HepG2 (cell line): Measurements from ENCODE around the gene CAVIN1. TPM values are rescaled to one million over a fixed set of nuclear protein-coding genes. Genes with fewer than 3 reads are reported as not detected.

Experiments used
- AHR ChIP-seq: IDR thresholded peaks from 2 replicates; pipeline ENCODE4 v1.6.1; 2018; ENCODE audit warnings: missing genetic modification reagents, missing compliant biosample characterization
- BATF2 ChIP-seq: sonication (generic); formaldehyde crosslinking; IDR thresholded peaks from 2 replicates; pipeline ENCODE4 v1.8.0; 2022; ENCODE audit warnings: mild to moderate bottlenecking, missing genetic modification reagents, moderate library complexity
- DMTF1 ChIP-seq: sonication (generic); formaldehyde crosslinking; IDR thresholded peaks from 2 replicates; pipeline ENCODE4 v1.4.0; 2020; ENCODE audit warnings: mild to moderate bottlenecking, missing genetic modification reagents
- HMGXB3 ChIP-seq: sonication (generic); formaldehyde crosslinking; IDR thresholded peaks from 2 replicates; pipeline ENCODE4 v1.4.0; 2020; ENCODE audit warnings: missing genetic modification reagents, borderline replicate concordance
- HNF1A ChIP-seq, 2 experiments: sonication (generic) in 1 of 2; formaldehyde crosslinking in 1 of 2; IDR thresholded peaks; 2 replicates each; pipeline versions ENCODE4 v1.4.0 to v1.6.1; 2016 to 2020; ENCODE audit warnings: borderline replicate concordance in 1 of 2, low read depth in 1 of 2, mild to moderate bottlenecking in 1 of 2, missing genetic modification reagents in 1 of 2
- NR2F2 ChIP-seq: IDR thresholded peaks from 2 replicates; pipeline ENCODE4 v1.6.1; 2012; ENCODE audit warnings: low read depth, inconsistent platforms, borderline replicate concordance
- ZBTB3 ChIP-seq: sonication (generic); formaldehyde crosslinking; IDR thresholded peaks from 2 replicates; pipeline ENCODE4 v1.4.0; 2020; ENCODE audit warnings: low read depth, mild to moderate bottlenecking, moderate library complexity, missing genetic modification reagents, borderline replicate concordance
- ZHX1 ChIP-seq: sonication (generic); formaldehyde crosslinking; IDR thresholded peaks from 2 replicates; pipeline ENCODE4 v1.8.1; 2022; ENCODE audit warnings: low read depth, mild to moderate bottlenecking, missing genetic modification reagents
- ZNF713 ChIP-seq: sonication (generic); formaldehyde crosslinking; IDR thresholded peaks from 2 replicates; pipeline ENCODE4 v1.4.0; 2020; ENCODE audit warnings: mild to moderate bottlenecking, missing genetic modification reagents
- ZNF720 ChIP-seq: sonication (generic); formaldehyde crosslinking; IDR thresholded peaks from 2 replicates; pipeline ENCODE4 v1.4.0; 2020; ENCODE audit warnings: missing genetic modification reagents
- polyA plus RNA-seq, 8 experiments: library from polyadenylated mRNA; depleted of rRNA in 3 of 8; stranded (reverse) in 7 of 8; unstranded in 1 of 8; fragments of >200 nt; fragmentation: Illumina TruSeq in 4 of 8; extraction: Trizol in 4 of 8; gene quantifications; 2 replicates each; pipeline versions ENCODE4 v1.2.1 to v1.2.3, GENCODE V29; 2011 to 2016; ENCODE audit warnings: low read depth in 4 of 8, missing spikeins in 1 of 8, mixed read lengths in 1 of 8; ENCODE audit not compliant: insufficient read depth in 1 of 8
- total RNA-seq, 5 experiments: library from RNA; depleted of rRNA; stranded (reverse); fragments of >200 nt; fragmentation: Illumina TruSeq; extraction: Trizol; gene quantifications; 2 replicates each; pipeline ENCODE4 v1.2.3, GENCODE V29; 2016; ENCODE audit warnings: low read depth in 1 of 5

The CAVIN1 gene
- total and polyA plus RNA-seq, 2 of the 13 experiments (the other 11 are each of a cell fraction or from before 2014, with no cell fraction given): 15.9 to 25.5 TPM

- TF ChIP-seq NR2F2 (no peak), BATF2 (CRISPR knock-in tag) (no peak), ZNF720 (no peak), HMGXB3 (no peak), ZHX1 (no peak), ZBTB3 (CRISPR knock-in tag) (no peak), AHR (no peak), DMTF1 (CRISPR knock-in tag) (no peak), ZNF713 (CRISPR knock-in tag) (no peak), HNF1A (IDR thresholded peaks at IDR 0.05; ENCODE audit: low read depth) (no peak), HNF1A (CRISPR knock-in tag; IDR thresholded peaks at IDR 0.05; ENCODE audit: borderline replicate concordance) (no peak)
These were observed 5.3 kb upstream of the CAVIN1 start (continued) for GRCh38 chr17:42428141-42428944.
